Activated CD4-positive, alpha-beta T cell treated with anti-CD3 and anti-CD28 coated beads, Interleukin-2, amount 50 U/mL, for 24 hours (primary cell): ENCODE data around the gene TENT5A.

Experiments used
- DNase-seq, 2 donors: peaks; one replicate each; pipeline ENCODE4 v3.0.0-alpha.2; 2020; ENCODE audit warnings: low read depth in 1 of 2, low spot score in 1 of 2

The TENT5A gene

DNA sequence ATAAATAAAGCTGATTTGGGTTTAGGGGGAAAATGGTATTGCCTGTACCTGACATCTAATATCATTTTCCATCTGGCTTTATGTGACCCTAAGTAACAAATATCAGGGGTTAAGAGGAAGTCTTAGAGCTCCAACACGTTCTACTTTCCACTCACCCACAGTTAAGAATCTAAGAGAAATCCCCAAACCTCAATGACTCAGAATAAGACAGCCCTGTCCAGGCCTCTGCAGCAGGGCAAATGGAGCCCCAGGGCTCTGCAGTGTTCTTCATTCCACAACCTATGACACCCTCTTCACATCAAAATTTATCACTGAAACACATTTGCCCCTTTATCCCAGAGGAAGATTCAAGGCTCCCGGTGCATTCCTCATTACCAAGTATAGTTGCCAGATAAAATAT is 20.3 kb upstream of the TENT5A start:
- no peak for DNase-seq

DNA sequence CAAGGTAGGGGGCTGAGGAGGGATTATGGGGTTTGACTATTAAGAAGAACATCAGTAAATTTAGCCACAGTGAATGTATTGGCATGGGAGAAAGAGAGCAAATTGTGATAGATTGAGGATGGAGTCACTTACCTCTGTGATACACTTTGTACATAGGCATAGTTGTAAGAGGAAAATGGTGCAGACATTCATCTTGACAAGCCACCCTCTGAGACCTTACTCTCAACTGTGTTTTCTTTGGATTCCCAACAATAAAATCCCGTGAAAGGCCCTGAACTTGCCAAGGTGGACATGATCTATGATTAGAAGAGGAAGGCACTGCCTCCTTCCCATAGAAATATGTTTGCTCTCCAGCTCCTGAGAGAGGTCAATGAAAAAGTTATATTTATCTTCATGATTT is 18.6 kb upstream of the TENT5A start:
- DNase-seq: no peak

DNA sequence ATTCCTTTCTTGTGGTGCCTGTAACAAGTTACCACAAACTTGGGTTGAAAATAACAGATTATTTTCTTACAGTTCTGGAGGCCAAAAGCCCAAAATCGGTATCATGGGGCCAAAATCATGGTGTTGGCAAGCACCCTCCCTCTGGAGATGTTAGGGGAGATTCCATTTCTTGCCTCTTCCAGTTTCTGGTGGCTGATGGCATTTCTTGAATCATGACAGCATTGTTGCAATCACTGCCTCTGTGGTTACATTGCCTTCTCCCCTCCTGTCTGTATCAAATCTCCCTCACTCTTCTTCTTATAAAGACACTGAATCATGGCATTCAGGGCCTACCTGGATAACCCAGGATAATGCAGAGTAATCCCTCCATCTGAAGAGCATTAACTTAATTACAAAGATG is 17.9 kb upstream of the TENT5A start:
- no peak for DNase-seq

DNA sequence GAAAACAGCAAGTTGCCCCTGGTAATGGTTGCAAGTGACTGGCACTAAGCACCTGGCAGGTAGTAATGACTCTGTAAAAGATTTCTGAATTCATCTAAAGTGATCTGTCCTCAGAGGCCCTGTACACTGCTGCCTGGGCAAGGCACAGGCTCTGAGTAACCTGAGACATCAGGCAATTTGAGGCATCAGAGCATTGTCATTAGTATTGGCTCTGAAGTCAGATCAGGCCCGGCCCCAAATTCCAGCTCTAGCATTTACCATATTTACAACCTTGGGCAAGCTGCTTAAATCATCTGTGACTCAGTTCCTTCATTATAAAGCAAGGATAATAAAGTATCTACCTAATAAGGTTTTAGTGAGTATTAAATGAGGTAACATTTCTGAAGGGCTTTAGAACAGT is 17.3 kb upstream of the TENT5A start:
- DNase-seq: no peak

DNA sequence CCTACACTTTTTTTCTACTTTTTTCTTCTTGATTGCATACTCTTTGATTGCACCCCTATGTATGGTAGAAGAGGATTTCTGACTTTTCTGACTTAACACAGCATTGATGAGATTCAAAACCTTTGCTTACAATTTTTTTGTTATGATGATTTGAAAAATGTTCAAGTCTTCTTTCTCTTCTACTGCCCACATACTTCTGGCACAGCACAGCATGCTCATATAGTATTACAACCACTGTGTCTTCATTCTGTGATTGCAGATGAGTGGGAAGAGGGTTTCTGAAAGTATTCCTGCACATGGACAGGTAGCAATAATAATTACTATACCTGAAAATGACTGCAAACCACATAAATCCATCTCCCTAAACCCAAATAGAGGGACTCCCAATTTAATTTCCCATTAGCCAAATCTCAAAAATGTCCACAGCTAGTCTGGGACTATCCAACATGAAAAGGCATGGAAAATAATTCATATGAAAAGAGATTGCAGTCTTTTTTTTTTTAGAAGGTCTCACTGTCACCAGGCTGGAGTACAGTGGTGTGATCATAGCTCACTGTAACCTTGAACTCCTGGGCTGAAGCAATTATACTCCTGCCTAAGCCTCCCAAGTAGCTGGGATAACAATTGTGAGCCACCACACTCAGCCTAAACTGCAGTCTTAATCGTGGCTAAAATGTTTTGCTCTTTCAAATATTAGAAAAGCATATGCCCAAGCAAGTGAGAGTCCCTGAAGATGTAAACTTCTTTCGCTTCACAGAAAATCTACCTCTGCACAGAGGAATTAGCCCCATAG is 15.9 kb upstream of the TENT5A start:
- DNase-seq: no peak

DNA sequence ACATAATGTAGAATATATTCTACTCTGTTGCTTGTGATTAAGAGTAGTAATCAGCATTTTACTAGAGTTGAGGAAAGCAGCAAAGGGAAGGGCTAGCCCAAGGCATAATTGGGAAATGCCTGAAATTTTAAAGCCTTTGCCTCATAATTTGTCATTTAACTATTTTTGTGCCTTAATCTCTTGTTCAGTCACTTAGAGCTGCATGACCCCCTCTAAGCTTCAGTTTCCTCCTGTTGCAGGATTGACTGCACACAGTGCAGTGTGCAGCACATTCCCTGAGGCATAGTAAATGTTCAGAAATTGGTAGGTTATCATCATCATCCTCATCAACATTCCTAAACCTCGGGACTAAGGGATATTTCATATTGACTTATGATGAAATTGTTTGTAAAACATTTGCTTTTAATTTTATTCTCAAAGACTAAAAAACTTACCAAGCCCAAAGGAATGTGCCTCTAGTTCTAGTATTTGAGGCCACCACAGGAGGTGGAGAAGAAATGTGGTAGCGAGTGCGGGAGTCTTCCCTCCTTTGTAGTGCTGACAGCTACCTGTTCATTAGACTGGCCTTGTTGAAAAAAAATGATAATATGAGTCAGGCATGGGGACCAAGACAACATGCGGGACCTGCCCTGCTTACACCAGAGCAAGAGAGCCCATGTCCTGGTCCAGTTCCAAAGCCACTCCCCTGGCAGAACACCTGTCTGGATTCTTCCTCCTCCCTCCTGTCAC is 14.8 kb upstream of the TENT5A start:
- no peak for DNase-seq

DNA sequence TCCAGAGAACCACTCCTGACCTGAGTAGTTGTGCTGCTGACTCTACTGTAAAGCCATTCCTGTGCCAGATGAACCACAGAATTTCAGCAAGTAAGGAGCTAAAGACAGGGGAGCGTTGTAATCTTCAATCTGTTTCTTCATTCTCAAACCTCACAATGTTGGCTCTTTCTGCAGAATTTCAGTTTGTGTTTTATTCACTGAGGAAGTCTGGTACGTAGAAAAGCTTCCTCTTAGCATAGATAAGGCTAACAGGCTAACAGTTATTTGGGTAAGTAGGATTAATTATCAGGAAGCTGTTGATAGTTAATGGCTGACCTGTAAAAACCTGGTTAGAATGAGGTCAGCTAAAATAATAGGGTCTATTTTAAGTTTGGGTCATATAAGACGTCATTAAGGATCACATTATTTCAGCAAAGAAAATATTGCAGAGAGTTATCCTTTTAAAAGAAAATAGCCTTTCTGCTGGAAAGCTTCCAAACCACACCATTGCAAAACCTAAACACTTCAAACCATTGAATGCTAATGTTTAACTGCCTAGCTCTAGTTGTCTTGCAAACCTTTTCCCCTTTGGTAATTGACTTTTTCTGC is 14.1 kb upstream of the TENT5A start:
- DNase-seq: no peak

DNA sequence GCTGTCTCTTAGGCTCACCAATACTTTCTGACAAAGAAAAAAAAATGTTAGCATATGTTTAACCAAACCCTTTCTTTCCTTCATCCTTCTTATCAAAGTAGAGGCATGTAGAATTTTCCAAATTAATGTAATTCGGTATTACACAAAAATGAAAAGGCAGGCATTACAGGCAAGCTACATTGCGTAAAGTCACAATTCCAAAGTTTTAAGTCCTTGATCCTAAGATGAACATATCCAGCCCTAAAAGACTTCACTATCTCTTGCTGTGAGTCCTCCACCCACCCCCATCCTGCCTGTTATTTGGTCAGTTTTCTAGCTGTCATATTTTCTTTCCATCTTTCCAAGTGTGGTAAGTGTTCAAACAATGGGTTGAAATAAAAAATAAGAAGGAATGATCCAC is 12.1 kb upstream of the TENT5A start:
- DNase-seq: no peak

DNA sequence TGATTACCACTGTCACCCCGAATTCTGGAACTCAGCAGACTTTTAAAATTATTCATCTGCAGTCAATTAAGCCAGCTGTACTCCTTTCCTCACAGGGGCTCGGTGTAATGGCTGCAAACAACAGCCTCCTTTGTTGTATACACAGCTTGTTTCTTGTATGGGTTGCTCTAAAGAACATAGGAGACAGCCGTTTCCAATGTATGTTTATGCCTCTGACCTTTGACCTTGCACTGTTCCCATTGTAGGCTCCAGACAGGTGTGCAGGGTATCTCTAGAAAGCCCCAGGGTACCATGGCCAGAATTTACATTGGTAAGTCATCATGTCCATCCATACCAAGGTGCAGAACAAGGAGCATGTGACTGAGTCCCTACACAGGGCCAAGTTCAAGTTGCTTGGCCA is 11.5 kb upstream of the TENT5A start:
- no peak for DNase-seq

DNA sequence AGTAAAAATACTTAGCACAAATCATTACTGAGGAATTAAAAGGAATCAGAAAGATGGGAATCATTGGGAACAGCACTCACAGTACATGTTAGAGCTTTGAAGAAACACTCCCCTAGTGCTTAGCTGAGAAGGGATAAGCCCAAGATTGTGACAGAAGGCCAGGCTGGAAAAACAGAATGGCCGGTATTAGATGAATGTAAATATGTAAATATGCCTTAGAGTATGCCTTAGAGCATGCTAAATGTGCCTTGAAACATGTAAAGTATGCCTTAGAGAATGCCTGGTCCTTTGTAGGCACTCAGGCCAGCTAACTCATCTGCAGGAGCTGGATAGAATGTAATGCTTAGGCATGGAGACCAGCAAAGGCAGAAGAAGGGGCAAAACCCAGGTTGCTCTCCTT is 10.6 kb upstream of the TENT5A start:
- DNase-seq: no peak

DNA sequence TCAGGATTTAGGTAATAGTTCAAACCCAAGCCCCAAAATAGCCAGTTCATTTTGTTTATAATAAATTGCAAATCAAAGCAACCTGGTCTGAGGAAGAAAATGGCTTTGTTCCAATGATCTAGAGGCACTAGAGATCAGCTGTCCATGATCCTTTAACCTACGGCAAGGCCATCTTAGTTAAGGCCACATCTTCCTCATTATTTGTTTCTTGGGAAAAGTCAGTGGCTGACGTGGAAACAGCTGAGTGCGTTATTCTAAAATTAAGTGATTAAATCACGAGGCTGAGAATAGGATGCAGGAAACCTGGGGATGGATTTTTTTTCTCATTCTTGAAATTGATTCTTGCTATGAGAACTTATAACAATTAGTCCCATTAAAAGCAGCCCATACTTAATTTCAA is 10.1 kb upstream of the TENT5A start:
- no peak for DNase-seq

DNA sequence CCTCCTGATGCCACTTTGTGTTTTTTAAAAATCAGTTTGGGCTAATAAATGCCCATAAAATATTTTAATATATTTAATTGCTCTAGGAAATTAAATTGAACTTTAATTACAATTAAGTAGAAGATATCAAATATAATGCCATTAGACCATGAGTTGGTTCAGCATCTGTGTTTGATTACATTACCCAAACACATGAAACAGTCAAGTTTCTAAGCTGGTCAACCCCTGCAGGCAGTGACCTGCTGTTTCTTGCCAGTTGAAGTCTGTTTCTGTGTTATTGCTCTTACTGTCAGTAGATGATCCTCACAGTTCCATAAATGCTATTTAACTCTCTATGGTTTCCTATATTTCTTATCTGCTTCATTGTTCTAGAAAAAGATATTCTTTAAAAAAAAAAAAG is 9.7 kb upstream of the TENT5A start:
- DNase-seq: no peak

DNA sequence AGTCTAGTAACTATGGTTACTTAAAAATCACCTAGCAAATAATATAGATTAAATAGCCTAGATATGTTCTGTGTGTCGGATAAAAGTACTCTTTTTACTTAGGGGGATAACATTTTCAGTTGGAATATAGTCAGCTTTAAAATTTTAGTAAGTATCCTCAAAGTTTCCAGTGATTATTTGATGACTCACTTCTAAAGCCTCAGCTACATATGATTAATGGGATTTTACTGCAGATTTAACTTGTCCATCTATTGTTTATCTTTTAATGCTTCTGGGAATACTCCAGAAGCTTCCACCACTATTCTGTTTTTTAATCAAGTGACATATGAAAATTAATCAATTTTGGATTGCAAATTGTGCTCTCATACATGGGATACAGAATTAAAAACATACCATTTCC is 8.7 kb upstream of the TENT5A start:
- DNase-seq: no peak

DNA sequence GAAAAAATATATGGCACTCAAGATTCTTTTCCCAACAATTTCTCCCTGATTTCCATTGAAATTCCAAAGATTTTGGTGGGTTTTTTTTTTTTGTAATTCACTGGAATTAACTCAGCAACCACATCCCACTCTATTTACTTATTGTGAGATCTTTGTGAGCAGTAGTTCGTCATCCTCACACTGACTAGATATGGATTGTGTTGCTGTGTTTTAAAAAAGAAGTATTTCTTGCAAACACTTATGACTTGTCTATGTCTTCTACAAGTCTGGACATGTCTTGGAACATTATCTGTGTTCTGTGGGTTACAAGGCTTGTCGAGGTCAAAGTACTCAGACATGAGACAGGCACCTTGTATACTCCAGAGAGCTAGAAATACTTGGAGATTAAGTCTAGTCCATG is 7.3 kb upstream of the TENT5A start:
- DNase-seq: no peak

DNA sequence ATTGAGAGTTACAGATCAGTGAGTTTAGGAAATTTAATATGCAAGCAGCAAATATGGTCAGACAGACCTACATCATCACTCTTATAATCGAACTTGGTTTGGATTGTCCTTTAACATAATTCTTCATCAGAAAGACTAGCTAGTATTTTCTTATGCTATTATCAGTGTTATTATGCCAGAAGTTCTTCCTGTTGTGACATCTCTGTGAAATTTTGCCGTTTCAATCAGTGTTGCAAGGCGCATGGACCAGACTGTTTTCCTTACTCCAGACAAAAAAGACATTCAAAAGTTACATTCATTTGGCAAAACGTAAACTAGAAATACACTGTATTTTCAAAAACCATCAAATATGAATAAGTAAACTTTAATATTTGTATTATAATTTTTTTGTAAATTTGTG is 5.7 kb upstream of the TENT5A start:
- DNase-seq: no peak

DNA sequence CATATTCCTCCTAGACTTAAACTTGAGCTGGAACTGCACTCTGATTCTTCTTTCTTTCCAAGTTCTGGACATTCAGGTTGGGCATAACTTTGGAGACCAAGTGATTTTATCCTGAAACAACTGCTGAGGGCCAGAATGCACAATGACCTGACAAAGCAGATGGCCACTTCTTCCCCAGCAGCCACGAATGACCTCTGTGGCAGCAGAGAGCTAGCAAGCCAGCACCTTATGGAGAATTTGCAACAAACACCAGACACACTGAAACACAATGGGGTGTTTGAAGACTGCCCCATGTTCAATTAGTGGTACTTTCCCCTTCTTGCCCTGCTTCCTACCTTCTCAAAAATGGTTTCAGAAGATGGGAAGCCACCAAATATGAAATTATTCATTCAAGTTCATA is 4.2 kb upstream of the TENT5A start:
- no peak for DNase-seq

DNA sequence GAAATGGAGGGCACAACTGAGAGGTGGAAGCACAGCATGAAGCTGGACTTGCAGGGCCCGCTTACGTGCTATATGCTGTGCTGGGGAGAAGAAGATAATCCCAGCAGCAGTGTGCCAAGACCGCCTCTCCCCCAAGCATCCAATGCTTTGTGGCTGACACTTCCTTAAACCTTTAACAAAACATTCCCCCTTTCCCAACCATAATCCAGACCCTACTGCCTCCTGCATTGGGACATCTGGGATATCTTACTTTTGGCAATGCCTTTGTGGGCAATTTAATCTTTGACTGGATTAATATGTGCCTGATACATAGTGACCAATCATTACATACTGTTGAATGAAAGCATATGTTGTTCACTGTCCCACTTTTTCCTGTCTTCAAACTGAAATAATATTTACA is 3.1 kb upstream of the TENT5A start:
- no peak for DNase-seq

DNA sequence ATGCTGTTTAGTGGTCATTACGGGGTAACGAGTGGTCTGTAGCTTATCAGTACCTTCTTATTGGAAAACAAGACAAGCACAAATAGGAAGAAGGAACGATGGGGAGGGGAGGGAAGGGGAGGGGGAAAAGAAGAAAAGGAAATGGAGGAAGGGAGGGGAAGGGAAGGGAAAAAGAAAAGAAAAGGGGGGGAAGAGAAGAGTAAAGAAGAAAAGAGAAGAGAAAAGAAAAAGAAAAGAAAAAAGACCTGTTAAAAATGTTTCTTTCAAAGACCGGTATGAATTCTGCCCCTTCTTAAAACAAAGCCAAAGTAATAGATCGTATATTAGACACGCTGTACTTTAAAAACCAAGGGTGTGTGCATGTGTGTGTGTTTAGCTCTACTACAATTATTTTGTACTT is 2.4 kb upstream of the TENT5A start:
- no peak for DNase-seq

DNA sequence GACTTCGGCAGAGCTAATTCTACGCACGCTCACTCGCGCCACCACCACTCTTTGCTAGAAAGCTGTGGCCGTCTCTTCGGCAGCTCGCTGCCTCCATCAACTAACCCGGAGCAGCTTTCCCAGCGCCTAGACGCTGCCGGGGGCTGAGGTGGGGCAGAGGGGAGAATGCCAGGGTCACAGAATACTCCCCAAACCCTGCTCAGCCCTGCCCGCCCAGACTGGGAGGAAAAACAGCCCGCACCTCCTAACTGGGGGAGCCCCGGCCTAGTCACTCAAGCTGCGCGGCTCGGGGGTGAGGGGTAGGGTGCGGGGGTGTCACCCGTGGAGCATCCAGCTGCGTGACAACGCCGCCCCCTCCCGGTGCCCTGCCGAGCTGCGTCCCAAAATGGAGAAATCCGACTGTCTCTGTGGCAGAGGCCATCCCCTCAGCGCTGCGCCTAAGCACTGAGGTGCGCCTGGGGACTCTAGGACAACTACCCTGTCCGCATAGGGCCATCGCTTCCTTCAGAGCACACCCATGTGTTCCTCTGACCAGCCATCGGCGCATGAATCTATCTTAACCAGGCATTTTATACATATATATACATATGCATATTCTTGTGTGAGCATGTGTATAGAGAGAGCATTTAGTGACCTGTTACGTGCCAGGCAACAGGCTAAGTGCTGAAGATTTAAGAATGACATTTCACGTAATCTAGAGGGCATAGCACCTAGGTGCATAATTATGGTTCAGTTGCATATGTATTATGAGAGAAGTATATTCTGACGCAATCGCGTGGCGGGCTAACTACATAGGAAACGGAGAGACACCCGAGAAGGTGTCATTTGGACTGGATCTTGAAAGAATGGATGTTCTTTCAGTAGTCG is 1.5 kb upstream of the TENT5A start:
- peak; percentile 78 to 84 for DNase-seq

DNA sequence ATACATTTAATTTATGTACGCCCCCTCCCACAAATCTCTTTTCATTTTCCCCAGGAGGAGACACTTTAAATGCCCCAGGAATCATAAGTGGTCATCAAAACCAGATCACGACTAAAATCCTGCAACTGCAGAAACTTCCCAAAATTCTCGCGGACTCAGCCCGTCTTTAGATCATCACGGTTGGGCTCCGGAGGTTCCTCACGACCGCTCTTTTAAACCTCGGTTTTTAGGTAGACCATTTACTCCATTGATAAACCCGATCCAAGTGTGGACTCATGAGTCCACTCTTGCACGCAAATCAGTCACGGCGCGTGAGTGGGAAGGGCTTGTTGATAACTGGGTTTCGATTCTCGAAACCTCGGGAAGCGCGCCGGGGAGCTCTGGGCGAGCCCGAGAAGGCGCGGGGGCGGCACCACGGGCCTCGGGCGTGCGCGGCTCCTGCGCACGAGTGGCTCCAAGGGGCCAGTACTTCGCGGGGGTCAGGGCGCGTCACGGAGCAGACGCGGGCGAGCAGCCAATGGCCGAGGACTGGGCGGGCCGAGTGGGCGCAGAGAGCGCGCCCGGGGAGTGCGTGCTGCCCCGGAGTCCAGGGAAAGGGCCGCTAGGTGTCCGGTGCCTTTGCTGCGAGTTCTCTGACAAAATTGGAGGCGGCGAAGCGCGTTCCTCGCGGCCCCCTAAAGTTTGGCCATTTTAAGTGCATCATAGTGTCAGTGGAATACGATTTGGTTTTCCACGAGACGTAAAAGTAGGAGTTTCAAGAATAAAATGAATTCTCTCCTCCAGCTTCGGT is 635 bp upstream of the TENT5A start:
- peak; percentile 9 to 24 for DNase-seq
